Superior temporal gyrus (tissue), 1 donor: ENCODE measurements around the gene CSMD2.

Experiments used
- DNase-seq: peaks from one replicate; pipeline ENCODE4 v3.0.0-alpha.2; 2016; ENCODE audit errors: extremely low spot score

The CSMD2 gene

DNA sequence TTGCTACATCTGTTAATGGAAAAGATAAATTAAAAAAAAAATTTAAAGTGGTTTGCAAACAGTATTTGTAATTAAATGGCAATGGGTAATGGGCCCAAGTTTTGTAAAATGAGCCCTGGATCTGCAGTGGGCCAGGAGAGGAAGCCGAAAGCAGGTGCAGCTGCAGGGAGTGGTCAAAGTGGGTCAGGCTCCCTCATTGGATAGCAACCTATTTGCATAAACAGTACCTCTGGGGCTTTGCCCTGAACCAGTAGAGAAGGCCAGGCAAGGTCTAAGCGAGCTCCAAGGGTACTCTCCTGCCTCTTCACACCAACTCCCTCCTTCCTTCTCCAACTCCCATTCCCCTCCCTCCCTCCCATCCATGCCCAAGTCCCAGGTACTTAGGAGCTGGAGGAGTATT lies 162.2 kb downstream of the CSMD2 start:
- no peak for DNase-seq

DNA sequence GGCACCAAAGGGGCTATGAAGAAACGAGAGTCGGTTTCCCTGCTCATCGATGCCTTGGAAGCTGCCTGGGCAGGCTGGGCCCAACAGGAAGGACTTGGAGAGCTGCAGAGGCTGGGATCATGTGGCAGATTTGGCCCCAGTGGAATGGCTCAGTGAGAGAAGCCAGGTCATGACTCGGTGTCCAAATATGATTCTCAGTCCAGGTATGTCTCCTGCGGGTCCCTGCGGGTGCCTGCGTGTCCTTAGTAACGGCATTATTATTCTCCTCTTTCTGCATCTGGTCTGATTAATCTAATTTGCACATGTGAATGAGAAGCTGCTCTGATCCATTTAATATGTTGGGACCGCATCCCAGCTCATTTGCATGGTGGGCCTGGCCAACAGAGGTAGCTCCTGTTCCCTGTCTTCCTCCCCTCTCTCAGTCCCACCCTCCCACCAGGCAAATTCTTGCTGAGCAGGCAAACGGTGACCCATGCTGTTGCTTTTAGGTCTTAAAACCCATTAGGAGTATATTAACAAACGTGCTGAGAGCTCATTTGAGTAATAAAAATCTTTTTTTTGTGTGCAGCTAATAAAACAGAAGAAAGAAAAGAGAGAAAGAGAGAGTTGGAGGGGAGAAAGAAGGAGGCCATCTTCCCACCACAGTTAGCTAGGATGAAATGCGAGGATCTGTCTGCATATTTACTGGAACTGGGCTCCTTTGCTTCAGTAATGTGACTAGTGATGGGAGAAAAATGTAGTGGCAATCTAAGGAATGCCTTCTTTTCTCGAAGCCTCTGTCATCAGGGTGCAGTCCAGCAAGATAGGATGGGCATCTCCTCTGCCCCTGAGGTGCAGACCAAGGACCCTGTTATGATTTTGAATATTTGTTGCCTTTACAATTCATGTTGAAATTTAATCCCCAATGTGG lies 167.6 kb downstream of the CSMD2 start:
- no peak for DNase-seq

DNA sequence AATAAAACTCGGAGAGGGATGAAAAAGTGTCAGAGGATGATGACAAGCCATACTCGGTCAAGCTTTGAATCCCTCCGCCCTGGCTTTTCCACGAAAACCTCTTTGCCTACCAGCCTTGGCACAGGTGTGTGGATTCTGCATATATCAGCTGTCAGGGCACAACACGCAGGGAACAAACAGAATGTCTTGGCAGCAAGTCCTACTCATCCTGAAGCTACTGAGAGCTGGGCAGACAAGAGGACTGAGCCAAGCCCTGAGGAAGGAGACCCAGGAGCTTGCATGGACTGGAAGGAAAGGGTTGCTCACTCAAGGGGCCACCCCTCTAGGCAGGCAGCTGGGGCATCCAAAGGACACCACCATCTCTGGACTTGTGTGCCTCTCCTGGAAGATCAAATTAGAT lies 168.7 kb downstream of the CSMD2 start:
- DNase-seq: no peak

DNA sequence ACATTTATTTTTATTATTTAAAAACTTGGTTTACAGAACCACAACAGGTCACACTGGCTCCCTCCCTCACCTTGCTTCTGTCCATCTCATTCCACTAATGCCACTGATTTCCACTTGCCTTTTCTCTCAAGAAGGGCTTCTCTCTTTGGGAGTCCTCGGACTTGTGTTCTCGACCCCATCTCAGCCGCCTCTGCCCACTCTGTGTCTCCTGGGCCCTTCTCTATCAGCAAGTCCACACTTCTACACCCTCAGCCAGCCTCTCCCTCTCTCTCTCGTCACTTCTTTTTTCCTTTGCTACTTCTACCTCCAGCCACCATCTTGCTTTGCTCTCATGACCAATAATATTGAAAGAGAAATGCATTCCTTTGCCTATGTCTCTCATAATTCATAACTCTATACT lies 171.7 kb downstream of the CSMD2 start:
- DNase-seq: no peak

DNA sequence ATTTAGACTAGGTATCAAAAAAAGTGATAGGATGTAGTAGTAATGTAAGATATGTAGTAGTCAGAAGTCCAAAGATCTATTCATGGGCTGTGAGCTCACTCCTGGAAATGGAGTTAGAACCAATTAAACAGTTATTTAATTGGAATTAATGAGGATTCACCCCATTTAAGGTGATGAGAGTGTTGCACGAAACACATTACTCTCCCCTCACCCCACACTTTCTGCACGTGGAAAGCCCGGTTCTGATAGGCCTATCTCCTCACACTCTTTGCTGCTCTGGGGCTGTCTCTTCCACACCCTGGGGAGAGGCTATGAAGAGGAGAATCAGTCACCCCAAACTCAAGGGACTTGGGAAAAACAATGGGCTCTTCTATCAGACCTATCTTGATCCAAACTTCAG lies 174.7 kb downstream of the CSMD2 start:
- DNase-seq: no peak

DNA sequence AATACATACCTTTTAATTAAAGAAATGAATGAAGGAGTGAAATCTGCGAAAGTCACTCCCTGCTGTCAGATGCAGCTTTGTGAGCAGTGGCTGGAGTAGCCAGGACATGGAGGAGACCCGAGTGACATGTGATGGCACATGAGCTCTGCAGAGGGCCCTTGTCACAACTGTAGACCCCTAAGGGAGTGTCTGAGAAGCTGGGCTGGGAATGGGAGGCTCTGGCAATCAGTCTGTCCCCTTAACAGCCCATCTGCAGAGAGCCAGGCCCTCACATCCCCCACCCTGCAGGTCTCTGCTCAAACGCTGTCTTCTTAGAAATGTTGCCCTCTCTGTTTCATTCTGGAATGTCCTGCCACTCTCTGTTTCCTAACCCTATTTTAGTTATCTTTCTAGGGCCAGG lies 176.9 kb downstream of the CSMD2 start:
- DNase-seq: no peak

DNA sequence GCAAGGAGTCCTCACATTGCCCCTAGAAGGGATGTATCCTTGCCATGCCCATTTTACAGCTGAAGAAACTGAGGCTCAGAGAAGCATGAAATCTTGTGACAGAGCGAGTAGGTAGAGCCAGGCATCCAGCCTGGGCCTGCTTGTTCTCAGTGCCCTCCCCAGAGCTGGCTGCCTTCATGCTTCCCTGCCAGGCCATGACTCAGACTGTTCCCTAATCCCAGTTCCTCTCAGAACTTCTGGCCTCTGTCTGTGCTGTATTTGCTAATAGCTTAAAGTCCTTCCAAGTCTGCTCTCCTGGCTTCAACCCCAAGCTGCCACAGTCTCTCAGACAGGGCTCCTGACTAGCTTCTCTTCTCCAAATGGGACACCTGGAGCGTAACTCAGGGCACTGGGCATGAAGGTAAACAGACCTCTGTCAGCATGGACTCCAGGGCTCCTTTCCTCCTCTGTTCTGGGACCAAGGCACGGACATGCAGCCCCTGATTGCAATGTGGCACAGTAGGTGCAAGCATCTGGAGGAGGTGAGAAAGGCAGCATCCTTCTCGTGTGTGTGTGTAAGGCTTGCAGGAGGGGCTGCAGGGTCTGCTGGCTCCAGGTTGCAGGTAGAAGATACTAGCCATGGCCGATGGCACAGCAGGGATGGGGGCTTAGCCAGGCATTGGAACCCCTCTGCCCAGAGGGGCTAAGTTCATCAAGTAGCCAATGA lies 178.5 kb downstream of the CSMD2 start:
- no peak for DNase-seq

DNA sequence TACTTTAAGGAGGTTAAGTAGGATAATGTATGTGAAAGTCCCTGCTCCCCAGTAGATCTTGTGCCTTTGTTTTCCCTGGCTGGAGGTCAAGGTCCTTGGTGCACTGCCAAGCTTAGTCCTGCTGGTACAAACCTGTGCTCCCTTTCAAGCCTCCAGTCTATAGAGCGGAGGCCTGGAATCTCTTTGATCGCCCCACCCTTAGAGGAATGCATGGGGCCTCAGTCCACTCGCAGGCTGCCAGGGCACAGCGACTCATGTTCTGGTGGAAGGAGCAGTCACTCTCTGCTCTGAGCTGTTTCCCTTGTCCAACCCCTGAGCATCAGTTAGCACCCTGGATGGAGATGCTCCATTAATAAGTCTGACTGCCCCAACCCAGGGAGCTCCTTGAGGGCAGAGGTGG lies 179.4 kb downstream of the CSMD2 start:
- no peak for DNase-seq

DNA sequence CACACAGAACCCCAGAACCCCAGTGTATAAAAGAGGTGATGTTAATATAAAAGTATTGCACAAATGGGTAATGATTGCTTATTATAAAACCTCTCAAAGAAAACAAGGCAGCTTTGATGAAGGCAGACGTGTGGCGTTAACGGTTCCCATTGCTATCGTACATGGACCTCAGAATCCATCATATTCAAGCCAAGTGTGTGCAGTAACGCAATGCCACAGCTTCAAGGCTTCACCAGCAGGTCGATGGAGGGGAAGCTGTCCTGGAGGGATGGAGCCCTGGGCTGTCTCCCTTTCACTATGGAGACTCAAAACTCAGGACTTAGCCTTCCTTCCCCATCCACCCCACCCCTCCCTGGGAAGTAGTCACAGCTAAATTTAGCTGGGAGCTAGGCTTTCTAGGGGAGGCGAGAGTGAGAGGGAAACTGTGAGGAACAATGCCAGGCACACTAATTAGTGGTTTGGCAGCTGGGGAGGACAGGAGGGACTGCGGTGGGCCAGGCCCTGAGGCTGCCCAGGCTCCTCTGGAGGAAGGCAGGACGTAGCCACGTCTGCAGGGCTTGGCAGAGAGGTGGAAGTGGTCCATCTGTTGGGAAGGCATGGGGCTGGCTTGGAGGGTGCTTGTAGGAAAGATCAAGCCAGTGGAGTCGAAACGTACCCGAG lies 180.0 kb downstream of the CSMD2 start:
- no peak for DNase-seq

DNA sequence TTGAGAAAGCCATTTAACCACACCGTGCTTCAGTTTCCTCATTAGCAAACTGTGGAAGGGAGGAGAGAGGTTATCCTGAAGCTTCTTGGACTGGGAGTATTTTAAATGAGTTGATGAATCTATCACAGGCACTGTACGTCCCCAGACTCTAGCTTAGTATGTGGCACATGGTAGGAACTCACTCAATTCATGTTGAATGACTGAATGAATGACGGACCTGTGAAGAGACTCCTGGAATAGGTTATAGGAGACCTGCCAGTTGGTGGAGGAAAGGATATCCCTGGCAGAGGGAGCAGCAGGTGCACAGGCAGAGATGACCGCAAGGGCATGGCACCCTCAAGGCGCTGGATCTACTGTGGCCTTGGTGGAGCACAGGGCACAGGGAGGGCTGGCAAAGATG lies 182.6 kb downstream of the CSMD2 start:
- no peak for DNase-seq

DNA sequence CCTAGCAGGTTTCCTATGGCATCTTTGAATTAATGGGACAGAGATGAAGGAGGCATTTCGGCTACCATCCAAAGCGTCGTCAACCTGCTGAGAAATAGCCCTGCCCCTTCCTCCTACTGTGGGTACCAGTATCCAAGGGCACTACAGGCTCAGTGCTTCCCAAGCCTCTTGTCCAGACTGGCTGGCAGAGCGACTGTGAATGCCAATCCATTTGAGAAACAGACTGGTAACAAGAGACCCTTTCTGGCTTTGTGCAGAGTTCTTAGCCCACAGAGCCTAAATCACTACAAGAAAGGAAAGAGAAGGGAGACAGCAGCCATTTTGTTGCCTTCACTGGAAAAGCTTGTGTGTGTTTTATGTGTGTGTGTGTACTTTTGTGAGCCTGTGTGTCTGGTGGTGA lies 185.7 kb downstream of the CSMD2 start:
- no peak for DNase-seq

DNA sequence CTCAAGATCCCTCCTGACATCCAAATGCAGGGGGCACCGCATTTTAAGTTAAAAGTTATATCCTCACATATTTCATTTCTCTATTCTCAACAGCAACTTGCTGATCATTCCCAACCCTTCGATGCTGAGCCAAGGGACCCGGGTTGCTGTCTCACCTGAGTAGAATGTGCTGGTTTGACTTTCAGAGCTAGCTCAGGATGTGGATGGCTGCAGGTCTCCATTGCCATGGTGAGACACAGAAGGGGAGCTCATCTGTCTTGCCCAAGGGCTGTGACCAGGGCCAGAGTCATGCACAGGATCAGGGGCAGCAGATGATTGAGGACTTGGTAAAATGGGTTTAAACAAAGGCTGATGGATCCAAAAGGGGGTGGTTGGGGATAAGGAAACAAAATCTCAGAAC lies 189.1 kb downstream of the CSMD2 start:
- no peak for DNase-seq

DNA sequence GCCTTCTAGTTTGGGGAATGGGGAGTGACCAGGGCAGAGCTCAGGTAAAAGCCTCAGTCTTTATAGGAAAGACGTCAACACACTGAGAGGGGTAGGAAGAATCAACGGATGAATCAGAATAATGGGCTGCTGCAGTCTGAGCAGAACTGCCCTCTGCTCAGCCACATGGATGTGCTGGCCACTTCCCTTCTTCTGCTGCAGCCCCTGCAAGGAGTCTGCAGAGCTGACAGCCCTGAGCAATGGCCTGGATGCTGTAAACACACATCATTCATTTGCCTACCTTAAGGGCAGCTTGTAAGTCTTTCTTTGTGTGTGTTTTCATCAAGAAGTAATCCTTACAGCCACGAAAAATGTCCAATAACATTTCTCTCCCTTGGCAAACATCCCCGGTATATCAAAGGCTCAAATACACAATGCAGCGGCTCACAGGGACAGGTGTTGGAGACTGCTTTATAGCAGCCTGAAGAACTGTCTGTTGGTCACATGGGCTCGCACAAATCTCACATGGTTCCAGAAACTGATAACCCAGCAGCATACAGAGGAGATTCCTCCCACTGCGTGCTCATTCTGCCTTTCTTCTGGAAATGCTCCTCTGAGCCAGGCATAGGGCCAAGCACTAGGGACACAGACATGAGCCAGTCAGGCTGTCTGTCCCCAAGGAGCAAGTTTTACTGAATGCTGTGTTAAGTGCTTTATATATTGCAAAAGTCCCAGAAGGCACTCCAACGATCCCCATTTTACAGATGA lies 191.1 kb downstream of the CSMD2 start:
- peak; percentile 71 for DNase-seq

DNA sequence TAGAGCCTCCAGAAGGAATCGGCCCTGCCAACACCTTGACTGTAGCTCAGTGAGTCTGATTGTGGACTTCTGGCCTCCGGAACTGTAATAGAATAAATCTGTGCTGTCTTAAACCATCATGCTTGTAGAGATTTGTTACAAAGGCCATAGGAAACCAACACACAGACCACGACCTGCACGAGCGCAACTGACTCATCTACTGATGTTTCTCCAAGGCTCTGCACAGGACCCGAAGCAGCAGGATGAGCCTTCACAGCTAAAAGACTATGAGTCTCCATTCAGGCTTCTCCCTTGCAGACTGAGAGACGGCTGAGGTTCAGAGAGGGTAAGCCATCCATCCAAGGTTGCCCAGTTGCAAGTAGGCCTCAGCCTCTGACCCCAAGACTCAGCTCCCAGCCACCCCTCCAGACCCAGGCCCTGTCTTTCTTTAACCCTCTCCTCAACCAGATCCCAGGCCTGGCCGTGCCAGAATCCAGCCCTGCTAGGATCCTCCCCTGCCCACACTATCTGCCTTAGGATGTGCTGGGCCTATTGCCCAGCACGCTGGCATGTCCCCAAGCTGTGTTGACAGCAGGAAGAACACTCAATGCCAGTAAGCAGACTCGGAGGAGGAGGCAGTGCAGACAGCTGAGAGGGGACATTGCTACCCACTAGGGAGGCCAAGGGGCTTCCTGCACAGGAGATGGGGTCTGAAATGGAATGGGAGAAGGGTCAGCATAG lies 192.2 kb downstream of the CSMD2 start:
- DNase-seq: peak; percentile 86

DNA sequence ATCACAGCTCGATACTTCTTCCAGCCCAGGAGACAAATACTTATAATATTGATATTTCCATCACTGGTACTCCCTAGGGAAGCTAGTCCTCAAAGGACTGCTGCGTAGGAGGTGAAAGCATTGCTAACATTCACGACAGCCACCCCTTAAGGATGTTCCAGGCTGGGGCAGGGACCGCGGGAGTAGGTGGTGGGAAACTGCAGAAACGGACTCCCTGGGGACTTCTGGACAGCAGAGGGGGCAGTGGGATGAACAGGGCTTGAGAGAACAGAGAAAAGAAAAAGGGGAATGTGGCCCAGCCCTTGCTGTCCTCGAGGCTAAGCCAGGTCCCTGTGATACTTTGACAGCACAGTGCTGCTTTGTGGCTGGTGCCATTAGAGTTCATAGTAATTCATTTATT lies 193.1 kb downstream of the CSMD2 start:
- DNase-seq: peak; percentile 45

DNA sequence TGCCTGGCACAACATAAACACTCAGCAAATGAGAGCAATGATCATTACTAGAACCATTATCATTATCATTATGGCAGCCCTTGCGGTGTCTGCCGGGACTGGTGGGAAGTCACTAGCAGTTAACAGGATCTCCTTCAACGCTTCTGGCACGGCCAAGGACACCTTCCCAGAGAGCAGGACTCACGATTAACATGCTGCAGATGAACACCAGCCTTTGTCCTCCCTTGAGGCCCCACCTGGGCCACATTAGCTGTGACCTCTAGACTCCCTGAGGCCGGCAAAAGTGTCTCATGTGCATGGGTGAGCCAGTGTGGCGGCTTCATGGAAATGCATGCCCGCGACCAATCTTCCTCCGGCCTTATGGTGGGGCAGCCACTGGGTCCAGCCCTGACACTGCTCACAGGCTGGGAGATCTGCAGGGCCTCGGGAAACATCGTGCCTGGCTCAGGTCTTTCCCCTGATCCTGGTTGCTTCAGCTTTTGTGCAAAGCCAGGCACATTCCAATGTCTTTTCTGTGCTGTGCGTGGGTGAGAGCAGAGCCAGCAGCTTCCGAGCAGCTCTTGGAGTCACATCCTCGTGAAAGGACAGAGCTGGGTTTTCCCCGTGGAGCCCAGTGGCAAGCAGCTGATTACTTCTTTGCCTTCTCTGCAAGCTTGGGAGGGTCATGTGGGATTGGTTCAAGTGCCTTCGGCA lies 193.9 kb downstream of the CSMD2 start:
- DNase-seq: peak; percentile 57

DNA sequence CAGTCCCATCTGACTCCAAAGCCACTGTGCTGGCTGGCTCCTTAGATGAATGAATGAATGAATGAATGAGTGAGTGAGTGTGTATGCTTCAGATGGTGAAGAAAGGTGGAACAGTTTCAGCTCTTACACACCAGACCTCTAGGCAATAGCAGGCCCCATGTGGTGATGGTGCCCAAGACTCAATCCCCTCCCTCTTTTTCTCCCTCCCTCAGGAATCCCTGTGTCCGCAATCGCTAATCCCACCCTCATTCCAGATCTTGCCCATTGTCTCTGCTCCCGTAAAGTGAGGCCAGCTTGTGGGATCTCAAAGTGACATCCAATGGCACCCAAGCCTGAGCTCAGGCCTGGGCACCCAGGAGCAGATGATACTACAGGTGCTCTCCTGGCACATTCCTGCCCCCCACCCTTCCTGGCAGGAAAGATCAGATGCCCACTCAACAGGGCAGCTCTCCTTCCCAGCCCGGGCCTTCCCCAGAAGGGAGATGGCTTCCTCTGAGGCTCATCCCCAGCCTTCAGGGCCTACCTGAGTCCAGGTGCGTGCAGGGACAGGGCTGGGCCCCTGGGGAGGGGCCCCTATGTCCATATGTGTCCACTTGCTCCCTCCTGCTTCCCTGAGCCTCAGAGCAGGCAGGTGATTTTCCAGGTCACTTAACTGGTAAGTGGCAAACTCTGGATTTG lies 194.7 kb downstream of the CSMD2 start:
- no peak for DNase-seq

DNA sequence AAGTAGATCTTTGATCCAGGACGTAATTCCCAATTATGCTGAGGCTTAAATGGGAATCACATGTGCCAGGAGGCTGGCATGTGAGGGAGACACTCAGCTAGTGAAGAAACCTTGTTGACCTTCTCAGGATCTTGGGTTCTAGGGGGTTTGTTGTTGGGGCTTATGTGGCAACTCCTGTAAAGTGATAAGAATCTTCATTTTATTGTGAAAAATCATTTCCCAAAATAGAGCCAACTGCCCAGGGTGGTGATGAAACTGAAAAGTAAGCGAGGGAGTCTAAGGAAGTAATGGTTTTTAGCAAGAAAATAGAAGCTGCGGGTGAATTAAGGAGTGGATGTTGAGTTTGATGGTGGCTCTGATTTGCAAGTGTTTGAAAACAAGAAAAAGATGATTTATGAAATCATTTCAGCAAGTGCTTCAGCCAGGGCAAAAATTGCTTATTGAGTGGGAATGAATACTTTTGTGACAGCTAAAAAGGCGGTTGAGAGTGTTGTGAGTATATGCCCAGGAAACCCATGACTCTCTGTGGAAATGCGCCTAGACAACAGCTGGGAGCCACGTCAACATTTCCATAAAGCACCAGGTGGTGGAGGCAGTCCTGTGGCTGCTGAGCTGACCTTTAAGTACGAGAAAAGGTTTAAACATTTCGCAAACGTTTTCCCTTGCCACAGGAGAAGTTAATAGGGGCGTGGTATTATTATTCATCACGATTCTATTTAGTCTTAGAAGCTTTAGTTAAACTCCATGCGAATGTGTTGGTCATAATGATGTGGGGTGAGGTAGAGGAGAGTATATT lies 198.5 kb downstream of the CSMD2 start:
- DNase-seq: no peak

DNA sequence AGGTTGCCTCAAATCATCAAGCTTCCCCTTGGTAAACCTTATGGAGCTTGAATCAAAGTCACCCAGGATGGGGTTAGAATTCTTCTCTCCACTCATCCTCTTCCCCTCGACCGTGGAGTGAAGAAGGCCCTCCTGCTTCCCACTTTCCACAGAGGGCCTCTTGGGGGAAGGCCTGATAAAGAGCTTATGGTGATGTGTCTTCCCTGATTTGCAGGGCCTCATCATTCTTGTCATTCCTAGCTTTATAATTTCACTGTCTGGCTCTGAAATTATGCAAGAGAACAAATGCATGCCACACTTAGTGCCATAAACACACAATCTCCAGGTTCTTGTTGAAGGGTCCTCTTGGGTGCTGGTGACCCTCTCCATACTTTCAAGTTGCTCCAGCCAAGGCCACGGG lies 199.9 kb downstream of the CSMD2 start:
- no peak for DNase-seq
